SU-DHL-6 (cell line): ENCODE results near the gene FGFR2.

Experiments used
- CTCF ChIP-seq: fragments of 200-600 bp; sonication (generic); IDR thresholded peaks from one replicate; pipeline ENCODE4 v1.5.1; 2017; ENCODE audit warnings: antibody characterized with exemption, mild to moderate bottlenecking, low read length, moderate library complexity; ENCODE audit not compliant: insufficient read depth, poor library complexity, severe bottlenecking
- EZH2phosphoT487 ChIP-seq: fragments of 200-600 bp; sonication (generic), shearing (Covaris generic); conservative IDR thresholded peaks from 2 replicates; pipeline ENCODE4 v1.6.1; 2018; ENCODE audit warnings: mild to moderate bottlenecking, antibody characterized with exemption, low read length, moderate library complexity, mixed read lengths

- TF ChIP-seq CTCF, result no peak
- no peak for TF ChIP-seq EZH2phosphoT487
Measured at GRCh38 chr10:121540732-121541395, 57.4 kb downstream of the FGFR2 start.
